ENCODE data around the gene PARD3B. TPM values are rescaled to one million over a fixed set of nuclear protein-coding genes. Genes with fewer than 3 reads are reported as not detected.

PARD3B gene
- total RNA-seq, 1 experiment from 2014 or later, result 6.4 TPM

DNA sequence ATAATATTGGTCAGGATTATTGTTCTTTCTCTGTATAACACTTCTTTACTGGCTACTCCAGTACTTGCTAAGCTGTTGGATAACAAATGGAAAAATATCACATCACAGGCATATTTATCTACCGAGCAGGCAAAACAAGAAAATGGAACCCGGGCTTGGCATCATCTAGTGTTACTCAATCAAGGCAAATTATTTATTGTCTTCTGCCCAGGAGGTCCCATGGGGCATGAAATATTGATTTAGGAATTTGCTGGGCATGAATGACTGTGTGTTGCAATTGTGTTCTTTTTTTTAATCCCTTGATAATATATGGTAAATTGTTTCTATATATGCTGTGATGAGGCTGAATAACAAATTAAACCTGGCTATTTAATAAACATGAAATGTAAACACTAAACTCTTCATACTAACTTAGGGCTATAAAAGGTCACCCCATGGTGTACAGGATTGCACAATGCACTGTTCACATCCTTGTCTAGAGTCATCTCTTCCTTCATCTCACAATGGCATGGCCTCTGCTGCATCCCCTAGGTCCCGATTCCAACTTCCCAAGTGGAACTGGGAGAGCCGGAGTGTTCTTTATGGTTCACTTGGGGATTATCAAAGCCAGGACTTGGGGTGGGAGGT, 2.2 kb upstream of the PARD3B start:
- Histone ChIP-seq H2BK20ac (ENCODE audit: low read depth, low read length, poor library complexity, severe bottlenecking) (no peak overlapping the region), H2AFZ (ENCODE audit: low read length) (no peak overlapping the region), H4K5ac (ENCODE audit: insufficient read length, low read depth, low read length) (no peak overlapping the region), H3T11ph (ENCODE audit: low read length) (no peak overlapping the region), H3K4me2 (ENCODE audit: insufficient read depth, insufficient read length, low read length) (no peak overlapping the region), H2BK12ac (ENCODE audit: insufficient read length, low read depth, low read length) (no peak overlapping the region), H3K56ac (ENCODE audit: insufficient read length, low read depth, low read length) (no peak overlapping the region), H3K4ac (ENCODE audit: low read depth, low read length) (no peak overlapping the region), H3K27me3 (ENCODE audit: insufficient read depth, low read length) (peaks cover 15% of the 10 kb centered on the region), H3K23ac (ENCODE audit: insufficient read length, low read depth, low read length) (no peak overlapping the region), H4K20me1 (ENCODE audit: control insufficient read depth, insufficient read depth, insufficient read length) (no peaks in the 10 kb centered on the region), H2BK15ac (ENCODE audit: low read depth, low read length) (no peak overlapping the region), H3K79me1 (ENCODE audit: insufficient read depth, low read depth, low read length, poor library complexity, severe bottlenecking) (no peaks in the 10 kb centered on the region), H3K9me3 (ENCODE audit: control insufficient read depth, low read depth, low read length) (no peaks in the 10 kb centered on the region), H3K27ac (ENCODE audit: insufficient read length, low read depth, low read length) (no peak overlapping the region), H3K14ac (ENCODE audit: insufficient read depth, low read length) (no peak overlapping the region), H3K4me1 (ENCODE audit: insufficient read depth, low read length) (peaks cover 4% of the 10 kb centered on the region; the same call in 1 of the 2 replicates), H3K23me2 (ENCODE audit: insufficient read length, low read depth, low read length, poor library complexity, severe bottlenecking) (peaks cover 11% of the 10 kb centered on the region), H4K91ac (ENCODE audit: insufficient read length, low read depth, low read length) (no peak overlapping the region), H2BK120ac (ENCODE audit: low read depth, low read length, poor library complexity, severe bottlenecking) (no peak overlapping the region), H3K79me2 (ENCODE audit: insufficient read depth, low read length) (no peaks in the 10 kb centered on the region), H2AK5ac (ENCODE audit: insufficient read length, low read length) (no peak overlapping the region), H4K8ac (replicated peaks; ENCODE audit: insufficient read length, low read depth, low read length) (no peak overlapping the region), H3K18ac (ENCODE audit: insufficient read length, low read depth, low read length) (no peak overlapping the region), H3K9ac (ENCODE audit: extremely low read depth, insufficient read length, low read length) (no peak overlapping the region), H2BK5ac (ENCODE audit: insufficient read length, low read length) (no peak overlapping the region)
- no CpG with 5 or more reads among the region's 4 CpGs for WGBS (ENCODE audit: extremely low coverage, insufficient read length, low lambda C conversion rate)
- DNase-seq, result no peak
- H3K4me3 Mint-ChIP-seq, result peak overlapping the region in 1 of 2 experiments; percentile 31; a peak in 1 of 5 replicates
- no peaks in the 10 kb centered on the region; a peak in 1 of 5 replicates for H3K9me3 Mint-ChIP-seq
- H3K27ac Mint-ChIP-seq, result no peak overlapping the region
- no peak for TF ChIP-seq CTCF (conservative IDR thresholded peaks at IDR 0.05)
- H3K36me3 Mint-ChIP-seq (ENCODE audit: insufficient read depth in 1 of 3, low read depth in 3 of 3), result no peaks in the 10 kb centered on the region; a peak in 1 of 7 replicates
- H3K4me1 Mint-ChIP-seq, result peaks cover 15 to 18% of the 10 kb centered on the region in 2 experiments
- H3K27me3 Mint-ChIP-seq (ENCODE audit: low read depth), result peaks cover 42% of the 10 kb centered on the region

All from H9 (cell line).